Measurements from ENCODE around the gene SMARCA4.

DNA sequence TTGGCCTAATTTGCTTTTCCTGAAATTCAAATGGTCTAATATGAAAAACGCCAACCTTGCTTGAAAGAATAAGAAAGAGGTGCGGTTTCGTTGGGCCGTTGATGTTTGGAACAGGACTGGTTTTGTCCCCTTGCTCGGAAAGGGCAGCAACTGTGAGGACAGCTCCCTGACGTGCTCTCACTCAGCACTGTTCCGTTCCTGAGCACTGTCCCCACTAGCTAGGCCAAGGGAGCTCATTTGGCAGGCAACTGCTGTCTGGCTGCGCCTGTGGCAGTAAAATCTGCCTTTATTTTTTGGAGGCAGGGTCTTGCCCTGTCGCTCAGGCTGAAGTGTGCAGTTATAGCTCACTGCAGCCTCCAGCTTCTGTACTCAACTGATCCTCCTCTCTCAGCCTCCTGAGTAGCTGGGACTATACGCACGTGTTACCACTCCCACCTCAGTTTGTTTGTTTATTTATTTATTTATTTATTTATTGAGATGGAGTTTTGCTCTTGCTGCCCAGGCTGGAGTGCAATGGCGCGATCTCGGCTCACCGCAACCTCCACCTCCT is 132.9 kb downstream of the SMARCA4 start:
- no peak for TF ChIP-seq SUZ12 (IDR thresholded peaks at IDR 0.05)
- no peak for TF ChIP-seq FOXK2 (IDR thresholded peaks at IDR 0.05)
- TF ChIP-seq FOXM1 (IDR thresholded peaks at IDR 0.05; ENCODE audit: borderline replicate concordance): no peak
- TF ChIP-seq ARNT (IDR thresholded peaks at IDR 0.05): no peak
- TF ChIP-seq TARDBP (IDR thresholded peaks at IDR 0.05): no peak
- TF ChIP-seq FOXA1 (IDR thresholded peaks at IDR 0.05): no peak
- no peak for TF ChIP-seq SP1 (IDR thresholded peaks at IDR 0.05)
- no peak for TF ChIP-seq ZNF384 (IDR thresholded peaks at IDR 0.05)
- no peak for TF ChIP-seq BHLHE40 (IDR thresholded peaks at IDR 0.05; ENCODE audit: borderline replicate concordance)
